ENCODE results near the gene EIF4E2. TPM values are rescaled to one million over a fixed set of nuclear protein-coding genes. Genes with fewer than 3 reads are reported as not detected.

Gene EIF4E2
- total and polyA plus RNA-seq, 2 donors (not counting 3 experiments of a cell fraction or from before 2014, with no cell fraction given), result 50.0 to 96.5 TPM

GRCh38 chr2:232520489-232520888, 30.0 kb upstream of the EIF4E2 start:
- no TSS peak for BruUV-seq (replicated peaks)
- Histone ChIP-seq H3K4me2 (ENCODE audit: insufficient read depth, low read length) (no peak overlapping the region), H3K9me1 (replicated peaks; ENCODE audit: control insufficient read depth, extremely low read depth, insufficient read depth, low read length) (no peaks in the 10 kb centered on the region), H3K4me3 (replicated peaks in 1 of 3; ENCODE audit: insufficient read depth in 1 of 3, low read depth in 1 of 3, low read length in 3 of 3) (no peak overlapping the region), H3K36me3 (ENCODE audit: control insufficient read depth in 2 of 2, extremely low read depth in 1 of 2, insufficient read depth in 2 of 2, low read length in 2 of 2) (no peaks in the 10 kb centered on the region), H3K9me3 (replicated peaks; ENCODE audit: control insufficient read depth, insufficient read depth, low read length) (no peaks in the 10 kb centered on the region), H2AFZ (ENCODE audit: low read depth, low read length) (no peak overlapping the region), H3K9ac (replicated peaks; ENCODE audit: extremely low read depth, insufficient read depth, low read length) (no peak overlapping the region), H3K79me2 (ENCODE audit: control insufficient read depth, insufficient read depth, low read length) (no peaks in the 10 kb centered on the region), H4K20me1 (replicated peaks; ENCODE audit: control insufficient read depth, extremely low read depth, insufficient read depth, low read length) (no peaks in the 10 kb centered on the region), H3K27me3 (ENCODE audit: control insufficient read depth in 2 of 2, insufficient read depth in 2 of 2, low read length in 2 of 2) (peaks cover 21 to 31% of the 10 kb centered on the region in 2 experiments), H3K4me1 (ENCODE audit: control insufficient read depth, extremely low read depth, insufficient read depth, low read length) (no peaks in the 10 kb centered on the region), H3K27ac (ENCODE audit: insufficient read depth, low read depth, low read length) (no peak overlapping the region)
- CTCF ChIA-PET, result interaction anchor here (1.3 to 4.6 kb wide), 3 partner anchors 73 to 619 kb away, joined by 9 to 44 read pairs (median 9); no protein-coding TSS in a partner anchor
- FAIRE-seq (no peak), DNase-seq (ENCODE audit: low read depth, low spot score) (no peak)
- TF ChIP-seq MYC (IDR thresholded peaks at IDR 0.05; ENCODE audit: low read depth, low read length) (no peak), MAX (IDR thresholded peaks at IDR 0.05; ENCODE audit: insufficient read depth, insufficient read length) (no peak), CTCF (IDR thresholded peaks at IDR 0.05; ENCODE audit: extremely low read depth in 1 of 2, insufficient read depth in 1 of 2, low read depth in 1 of 2, low read length in 2 of 2) (no peak), POLR2A (IDR thresholded peaks at IDR 0.05; ENCODE audit: low read depth, low read length) (no peak), GATA2 (IDR thresholded peaks at IDR 0.05; ENCODE audit: insufficient read depth, insufficient read length, low read depth, low read length) (no peak), POLR2AphosphoS5 (IDR thresholded peaks at IDR 0.05; ENCODE audit: insufficient read depth, low read depth, low read length) (no peak), EZH2 (IDR thresholded peaks at IDR 0.05; ENCODE audit: borderline replicate concordance, low read depth, low read length, severe bottlenecking) (no peak), FOS (IDR thresholded peaks at IDR 0.05; ENCODE audit: borderline replicate concordance, insufficient read depth, low read length) (no peak), JUN (IDR thresholded peaks at IDR 0.05; ENCODE audit: borderline replicate concordance, insufficient read depth, insufficient read length, low read depth) (no peak)
- dilution Hi-C loops (cut with MboI; ENCODE audit: extremely low pct_ligation_motif_present, low sequenced_read_pairs), result no loop called here
- POLR2A ChIA-PET, result no interaction called here
- intact Hi-C loops (cut with micrococcal nuclease), result loop anchor here (5.0 kb wide), 1 partner anchor 613 kb away; no protein-coding TSS in a partner anchor

All from endothelial cell of umbilical vein (primary cell).